Type B pancreatic cell (in vitro differentiated cells): ENCODE data around the gene ZFR. TPM values are rescaled to one million over a fixed set of nuclear protein-coding genes. Genes with fewer than 3 reads are reported as not detected.

Experiments
- DNase-seq: peaks from one replicate; pipeline ENCODE4 v3.0.0; 2021; ENCODE audit warnings: mixed read lengths; ENCODE audit not compliant: unreplicated experiment; ENCODE audit errors: extremely low spot score
- H3K27ac Mint-ChIP-seq: 2 replicates; pipeline ENCODE4 v1.8.0; 2021; ENCODE audit warnings: mild to moderate bottlenecking, mixed read lengths
- H3K27me3 Mint-ChIP-seq: 2 replicates; pipeline ENCODE4 v1.8.0; 2021; ENCODE audit warnings: mixed read lengths
- H3K36me3 Mint-ChIP-seq: 2 replicates; pipeline ENCODE4 v1.8.0; 2021; ENCODE audit warnings: mixed read lengths
- H3K4me1 Mint-ChIP-seq: one replicate; pipeline ENCODE4 v1.8.0; 2021; ENCODE audit warnings: mixed read lengths; ENCODE audit not compliant: unreplicated experiment
- H3K4me3 Mint-ChIP-seq: 2 replicates; pipeline ENCODE4 v1.8.0; 2021; ENCODE audit warnings: mild to moderate bottlenecking, mixed read lengths
- H3K9me3 Mint-ChIP-seq: 2 replicates; pipeline ENCODE4 v1.8.0; 2021; ENCODE audit warnings: mixed read lengths
- CTCF ChIP-seq: fragments of 200-600 bp; sonication (generic); conservative IDR thresholded peaks from 2 replicates; pipeline ENCODE4 v1.5.0; 2021; ENCODE audit warnings: antibody characterized with exemption, mild to moderate bottlenecking
- total RNA-seq: library from RNA; stranded (reverse); gene quantifications from 2 replicates; pipeline ENCODE4 v1.2.1, GENCODE V29; 2021; ENCODE audit warnings: low replicate concordance

The ZFR gene
- total RNA-seq, 1 donor from 2014 or later, result 67.1 TPM

GRCh38 chr5:32320576-32320975, 124.0 kb downstream of the ZFR start:
- H3K4me3 Mint-ChIP-seq, result no peak overlapping the region
- peaks cover 5% of the 10 kb centered on the region for H3K9me3 Mint-ChIP-seq
- TF ChIP-seq CTCF, result no peak
- H3K27me3 Mint-ChIP-seq, result no peaks in the 10 kb centered on the region
- H3K4me1 Mint-ChIP-seq, result peaks cover 6% of the 10 kb centered on the region
- H3K27ac Mint-ChIP-seq, result no peak overlapping the region
- H3K36me3 Mint-ChIP-seq, result no peaks in the 10 kb centered on the region
- no peak for DNase-seq

- Mint-ChIP-seq H3K27ac (no peak overlapping the region), H3K9me3 (peaks cover 5% of the 10 kb centered on the region), H3K36me3 (no peaks in the 10 kb centered on the region), H3K27me3 (no peaks in the 10 kb centered on the region), H3K4me1 (peaks cover 4% of the 10 kb centered on the region), H3K4me3 (no peak overlapping the region)
- DNase-seq, result no peak
- no peak for TF ChIP-seq CTCF
These were observed 124.5 kb downstream of the ZFR start for GRCh38 chr5:32319926-32320543.

GRCh38 chr5:32319392-32319791, 125.1 kb downstream of the ZFR start:
- no peaks in the 10 kb centered on the region for H3K4me1 Mint-ChIP-seq
- DNase-seq, result no peak
- no peak overlapping the region for H3K4me3 Mint-ChIP-seq
- no peaks in the 10 kb centered on the region for H3K27me3 Mint-ChIP-seq
- no peaks in the 10 kb centered on the region for H3K36me3 Mint-ChIP-seq
- no peak overlapping the region for H3K27ac Mint-ChIP-seq
- no peak for TF ChIP-seq CTCF
- H3K9me3 Mint-ChIP-seq, result peaks cover 5% of the 10 kb centered on the region

- H3K36me3 Mint-ChIP-seq, result no peaks in the 10 kb centered on the region
- peaks cover 5% of the 10 kb centered on the region for H3K9me3 Mint-ChIP-seq
- no peak overlapping the region for H3K27ac Mint-ChIP-seq
These were observed 127.5 kb downstream of the ZFR start for GRCh38 chr5:32317041-32317440.

GRCh38 chr5:32315221-32316014, 129.1 kb downstream of the ZFR start:
- DNase-seq, result no peak
- Mint-ChIP-seq H3K9me3 (no peaks in the 10 kb centered on the region), H3K4me1 (peaks cover 12% of the 10 kb centered on the region), H3K4me3 (peak overlapping the region; percentile 59), H3K27ac (no peak overlapping the region), H3K36me3 (peaks cover 1% of the 10 kb centered on the region), H3K27me3 (no peaks in the 10 kb centered on the region)
- TF ChIP-seq CTCF, result no peak

More at GRCh38 chr5:32317041-32317440, 127.5 kb downstream of the ZFR start:
- no peak for DNase-seq
- no peak for TF ChIP-seq CTCF
- no peaks in the 10 kb centered on the region for H3K27me3 Mint-ChIP-seq
- no peaks in the 10 kb centered on the region for H3K4me1 Mint-ChIP-seq
- no peak overlapping the region for H3K4me3 Mint-ChIP-seq
